Mucosa of descending colon (tissue), 3 donors: ENCODE data around the gene SMIM41. TPM values are rescaled to one million over a fixed set of nuclear protein-coding genes. Genes with fewer than 3 reads are reported as not detected.

ENCODE experiments used
- ATAC-seq: fragments of 200-7000 bp; cut with Tn5 transposase; one replicate; pipeline ENCODE4 v1.9.1; 2020; ENCODE audit warnings: mild to moderate bottlenecking, moderate library complexity
- DNase-seq, 3 donors: peaks; one replicate each; pipeline ENCODE4 v3.0.0-alpha.2; 2020
- H3K36me3 ChIP-seq: fragments of 200-600 bp; one replicate; pipeline ENCODE4 v1.8.0; 2021; ENCODE audit warnings: low read depth, mild to moderate bottlenecking
- H3K4me1 ChIP-seq: fragments of 200-600 bp; one replicate; pipeline ENCODE4 v1.8.0; 2021; ENCODE audit warnings: low read depth, mild to moderate bottlenecking
- H3K4me3 ChIP-seq: fragments of 200-600 bp; one replicate; pipeline ENCODE4 v1.8.0; 2021; ENCODE audit warnings: mild to moderate bottlenecking
- H3K9me3 ChIP-seq: fragments of 200-600 bp; one replicate; pipeline ENCODE4 v1.8.0; 2021; ENCODE audit warnings: mild to moderate bottlenecking
- CTCF ChIP-seq: fragments of 200-600 bp; IDR thresholded peaks from one replicate; pipeline ENCODE4 v1.8.0; 2022; ENCODE audit warnings: antibody characterized with exemption, mild to moderate bottlenecking
- intact Hi-C, 2 donors: fragments of 100-400 bp; cut with DNase I in 1 of 2; cut with micrococcal nuclease in 1 of 2; formaldehyde crosslinking; loops; one replicate each; pipeline versions ENCODE4 v1.11.0 to v1.11.1; 2022; cut with DNase I, micrococcal nuclease
- total RNA-seq, 3 donors: library from RNA; stranded (reverse); fragmentation: NEBNext Ultra II Directional in 2 of 3; extraction: Animal tissue kit (Norgen Biotek cat#: 25700) in 2 of 3; gene quantifications; one replicate each; pipeline versions ENCODE4 v1.2.1 to v1.2.4, GENCODE V29; 2021 to 2023
- donor health status: DM: no; HTN: no; CAD: no; lungs with moderate emphysema.
- donor health status: DM: no; HTN: no; CAD: no.
- donor health status: DM: no; HTN: yes; CAD: no.

Gene SMIM41
- total RNA-seq, 3 donors from 2014 or later: 0.32 to 0.41 TPM; not detected in 1

GRCh38 chr12:52063082-52063924 lies 16.2 kb upstream of the SMIM41 start:
- H3K4me1 ChIP-seq: peaks cover 4% of the 10 kb centered on the region
- intact Hi-C loops: no loop called here
- DNase-seq: peak in 1 of 3 donors; percentile 7
- no peak for ATAC-seq
- TF ChIP-seq CTCF: no peak
- H3K9me3 ChIP-seq: no peaks in the 10 kb centered on the region
- H3K36me3 ChIP-seq: no peaks in the 10 kb centered on the region
- no peak overlapping the region for H3K4me3 ChIP-seq

GRCh38 chr12:52063981-52064649 lies 15.4 kb upstream of the SMIM41 start:
- ATAC-seq (no peak), DNase-seq (peak in 1 of 3 donors; percentile 28)
- H3K9me3 ChIP-seq: no peaks in the 10 kb centered on the region
- H3K4me1 ChIP-seq: peaks cover 4% of the 10 kb centered on the region
- TF ChIP-seq CTCF: no peak
- no peak overlapping the region for H3K4me3 ChIP-seq
- H3K36me3 ChIP-seq: no peaks in the 10 kb centered on the region
- intact Hi-C loops: no loop called here

- no peak for DNase-seq
- no peak for TF ChIP-seq CTCF
- Histone ChIP-seq H3K4me1 (peaks cover 16% of the 10 kb centered on the region), H3K9me3 (no peaks in the 10 kb centered on the region), H3K36me3 (no peaks in the 10 kb centered on the region), H3K4me3 (no peak overlapping the region)
- ATAC-seq: no peak
- intact Hi-C loops: no loop called here
Measured at GRCh38 chr12:52066346-52067080, 13.0 kb upstream of the SMIM41 start.

GRCh38 chr12:52067081-52067374 lies 12.5 kb upstream of the SMIM41 start:
- no peaks in the 10 kb centered on the region for H3K9me3 ChIP-seq
- H3K36me3 ChIP-seq: no peaks in the 10 kb centered on the region
- no peak for DNase-seq
- intact Hi-C loops: no loop called here
- TF ChIP-seq CTCF: no peak
- H3K4me1 ChIP-seq: peaks cover 15% of the 10 kb centered on the region
- no peak for ATAC-seq
- H3K4me3 ChIP-seq: no peak overlapping the region

GRCh38 chr12:52069327-52070184 lies 9.9 kb upstream of the SMIM41 start, which contains the start of gene ATG101:
Gene ATG101 (plus strand): TSS chr12:52069978. CDS start chr12:52073651, 3,673 bp downstream.
- intact Hi-C loops: no loop called here
- TF ChIP-seq CTCF: peak; percentile 58
- peak; percentile 86 to 92 (median 89) for DNase-seq

More at GRCh38 chr12:52069327-52070184, 9.9 kb upstream of the SMIM41 start, which contains the start of gene ATG101:
- H3K4me1 ChIP-seq: peaks cover 15% of the 10 kb centered on the region
- H3K9me3 ChIP-seq: no peaks in the 10 kb centered on the region
- peak within 1 kb of the TSS; percentile 84 for H3K4me3 ChIP-seq
- H3K36me3 ChIP-seq: no peaks in the 10 kb centered on the region
- peak; percentile 99 for ATAC-seq
